ENCODE results near the gene TNFRSF19. TPM values are rescaled to one million over a fixed set of nuclear protein-coding genes. Genes with fewer than 3 reads are reported as not detected.

Gene TNFRSF19
- total and polyA plus RNA-seq, 2 of the 8 experiments (the other 6 are each of a cell fraction or from before 2014, with no cell fraction given), result 0.50 to 0.95 TPM

- Histone ChIP-seq H2AK5ac (ENCODE audit: low read depth, low read length) (no peak overlapping the region), H3K79me1 (ENCODE audit: low read depth, low read length) (no peaks in the 10 kb centered on the region), H3K14ac (ENCODE audit: insufficient read length) (no peak overlapping the region), H3K9ac (replicated peaks in 1 of 4; ENCODE audit: extremely low read depth in 1 of 4, low read depth in 3 of 4, low read length in 3 of 4) (no peak overlapping the region), H2BK20ac (ENCODE audit: low read length) (no peak overlapping the region), H4K5ac (ENCODE audit: insufficient read length, low read depth, low read length) (no peak overlapping the region), H2BK5ac (ENCODE audit: low read depth, low read length) (0 out of 2 replicates have a peak overlapping the region, but pooled peaks have one; percentile 19), H2BK15ac (ENCODE audit: low read length) (no peak overlapping the region), H3K23me2 (ENCODE audit: low read depth, low read length) (peaks cover 18% of the 10 kb centered on the region), H3K4me1 (replicated peaks in 1 of 4; ENCODE audit: control insufficient read depth in 3 of 4, insufficient read depth in 4 of 4, low read length in 3 of 4) (peaks cover 0 to 7% (median 3%) of the 10 kb centered on the region in 4 experiments; a peak in 5 of 7 replicates), H3K27ac (ENCODE audit: low read depth, low read length) (no peak overlapping the region), H3K4me2 (ENCODE audit: insufficient read depth in 1 of 2, low read depth in 2 of 2, low read length in 2 of 2) (no peak overlapping the region), H2BK12ac (ENCODE audit: low read depth, low read length) (no peak overlapping the region), H3K27me3 (replicated peaks in 1 of 4; ENCODE audit: control insufficient read depth in 3 of 4, extremely low read depth in 1 of 4, insufficient read depth in 3 of 4, low read length in 3 of 4) (peaks cover 0 to 1% (median 0%) of the 10 kb centered on the region in 4 experiments; a peak in 1 of 7 replicates), H3K18ac (ENCODE audit: extremely low read depth, low read length) (no peak overlapping the region), H2AFZ (ENCODE audit: low read length) (no peak overlapping the region), H3K4ac (replicated peaks; ENCODE audit: insufficient read length, low read depth, low read length) (no peak overlapping the region), H3K36me3 (ENCODE audit: control insufficient read depth in 2 of 4, insufficient read depth in 4 of 4, low read length in 3 of 4) (no peaks in the 10 kb centered on the region; a peak in 1 of 8 replicates), H4K8ac (ENCODE audit: extremely low read depth, insufficient read depth, low read length) (no peak overlapping the region), H4K20me1 (replicated peaks in 1 of 2; ENCODE audit: control insufficient read depth in 1 of 2, insufficient read depth in 2 of 2, low read length in 2 of 2) (peaks cover 0 to 19% of the 10 kb centered on the region in 2 experiments), H4K91ac (replicated peaks; ENCODE audit: insufficient read length, low read length) (no peak overlapping the region), H3K23ac (ENCODE audit: insufficient read length) (no peak overlapping the region), H3K9me3 (ENCODE audit: insufficient read depth in 2 of 2, low read depth in 1 of 2, low read length in 1 of 2) (no peaks in the 10 kb centered on the region), H3K56ac (replicated peaks; ENCODE audit: insufficient read length, low read depth, low read length) (no peak overlapping the region), H3K4me3 (ENCODE audit: extremely low read depth in 1 of 4, insufficient read depth in 2 of 4, low read depth in 3 of 4, low read length in 4 of 4) (no peak overlapping the region), H3K79me2 (ENCODE audit: control insufficient read depth in 1 of 2, insufficient read depth in 2 of 2, low read length in 2 of 2) (no peaks in the 10 kb centered on the region; a peak in 1 of 4 replicates), H2BK120ac (replicated peaks; ENCODE audit: low read depth, low read length) (no peak overlapping the region)
- TF ChIP-seq ATF2 (IDR thresholded peaks at IDR 0.05; ENCODE audit: low read length) (no peak), RAD21 (IDR thresholded peaks at IDR 0.05 in 1 of 2, conservative IDR thresholded peaks at IDR 0.05 in 1 of 2; ENCODE audit: low read depth in 2 of 2, low read length in 2 of 2) (no peak), JUN (IDR thresholded peaks at IDR 0.05; ENCODE audit: low read depth, low read length) (no peak), HDAC6 (IDR thresholded peaks at IDR 0.05; ENCODE audit: low read depth, low read length) (no peak), KDM5A (IDR thresholded peaks at IDR 0.05; ENCODE audit: low read length) (no peak), BRCA1 (IDR thresholded peaks at IDR 0.05; ENCODE audit: low read depth, low read length) (no peak)
- ChIA-PET POLR2A (ENCODE audit: partially characterized antibody) (no interaction called here), CTCF (ENCODE audit: partially characterized antibody) (no interaction called here)
- no peak for DNase-seq (ENCODE audit: low read depth in 1 of 2, low spot score in 2 of 2)
- no peak for FAIRE-seq
- 86% methylated on average over 3 of the region's 3 CpGs; no CpG with 5 or more reads in 1 of the 2 experiments for WGBS, 2 experiments (ENCODE audit: extremely low coverage in 1 of 2, insufficient coverage in 1 of 2, insufficient read length in 1 of 2, insufficient replicate concordance in 2 of 2, low coverage in 1 of 2, low lambda C conversion rate in 2 of 2, missing lambda C conversion rate in 1 of 2)
These were observed 16.2 kb upstream of the TNFRSF19 start for GRCh38 chr13:23554000-23554399.
